NCI-H446 (cell line): ENCODE results near the gene HSPA4.

Experiments used
- DNase-seq, 2 experiments: peaks; one replicate each; lab custom pipeline; 2025; lab: John Stamatoyannopoulos, UW

HSPA4 gene

DNA sequence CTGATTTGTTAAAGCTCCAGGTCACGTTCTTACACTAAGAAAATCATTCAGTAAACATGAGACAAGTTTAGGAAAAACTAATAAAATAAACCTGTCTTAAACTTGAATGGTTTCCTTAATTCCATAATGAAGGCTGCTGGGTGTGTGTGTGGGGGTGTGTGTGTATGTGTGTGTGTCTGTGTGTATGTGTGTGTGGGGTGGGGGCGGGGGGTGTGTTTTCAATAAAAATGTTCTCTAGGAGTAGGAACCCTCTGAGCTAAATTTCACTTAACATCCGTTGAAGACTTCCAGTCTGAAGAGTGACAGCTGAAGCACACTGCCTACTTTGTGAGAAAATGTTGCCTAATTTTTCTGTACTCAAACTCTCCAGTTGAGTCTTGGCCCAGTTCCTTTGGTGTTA, 54.5 kb downstream of the HSPA4 start:
- DNase-seq, result no peak

- no peak for DNase-seq
These were observed 55.2 kb downstream of the HSPA4 start for GRCh38 chr5:133106761-133107572.

GRCh38 chr5:133108481-133108921, 56.7 kb downstream of the HSPA4 start:
- no peak for DNase-seq

DNA sequence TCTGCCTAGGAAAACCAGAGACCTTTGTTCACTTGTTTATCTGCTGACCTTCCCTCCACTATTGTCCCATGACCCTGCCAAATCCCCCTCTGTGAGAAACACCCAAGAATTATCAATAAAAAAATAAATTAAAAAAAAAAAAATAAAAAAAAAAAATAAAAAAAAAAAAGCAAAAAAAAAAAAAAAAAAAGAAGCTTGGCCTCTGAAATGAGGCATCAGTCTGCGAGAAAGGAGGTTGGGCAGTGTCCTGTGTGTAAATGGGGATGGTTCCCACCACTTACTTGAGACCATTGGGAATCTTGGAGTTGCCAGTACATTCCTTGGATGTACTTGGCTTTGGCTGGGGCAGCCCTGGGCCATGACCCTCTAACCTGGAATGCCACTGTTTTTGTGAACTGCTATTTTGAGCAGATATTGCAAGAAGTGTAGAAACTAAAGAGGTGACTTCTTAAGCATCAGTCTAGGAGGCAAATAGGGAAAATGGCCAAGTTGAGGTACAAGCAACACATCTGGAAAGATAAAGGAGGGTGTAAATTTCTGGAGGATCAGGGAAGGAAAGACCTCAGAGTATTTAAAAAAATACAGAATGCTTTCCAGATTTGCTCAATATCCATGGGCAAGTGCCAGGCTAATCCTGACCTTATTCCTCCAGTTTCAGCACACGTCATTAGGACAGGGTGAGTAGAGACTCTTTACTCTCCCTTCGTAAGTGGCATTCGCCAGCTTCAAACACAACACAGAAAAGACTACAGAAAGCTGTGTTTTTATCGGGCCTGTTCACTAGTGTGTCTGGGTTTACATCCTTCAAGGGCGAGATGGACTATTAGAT, 58.1 kb downstream of the HSPA4 start:
- no peak for DNase-seq

DNA sequence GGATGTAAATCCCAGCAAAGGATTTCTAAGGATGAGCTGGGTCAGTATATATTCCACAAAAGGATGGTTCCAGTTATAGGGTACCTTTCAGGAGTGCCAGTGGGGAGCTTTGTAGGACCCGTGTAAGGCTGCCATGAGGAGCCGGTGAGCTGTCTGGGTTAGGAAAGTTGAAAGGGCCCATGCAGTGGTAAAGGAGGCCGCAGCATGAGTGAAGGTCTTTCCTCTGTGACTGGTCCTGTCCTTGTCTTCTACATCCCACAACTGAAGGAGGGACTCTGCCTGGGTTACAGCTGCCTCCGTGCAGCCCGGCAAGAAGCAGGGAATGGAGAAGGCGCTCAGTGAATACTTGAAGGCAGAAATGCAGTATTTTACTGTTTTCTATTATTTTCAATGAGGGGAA, 58.9 kb downstream of the HSPA4 start:
- no peak for DNase-seq

DNA sequence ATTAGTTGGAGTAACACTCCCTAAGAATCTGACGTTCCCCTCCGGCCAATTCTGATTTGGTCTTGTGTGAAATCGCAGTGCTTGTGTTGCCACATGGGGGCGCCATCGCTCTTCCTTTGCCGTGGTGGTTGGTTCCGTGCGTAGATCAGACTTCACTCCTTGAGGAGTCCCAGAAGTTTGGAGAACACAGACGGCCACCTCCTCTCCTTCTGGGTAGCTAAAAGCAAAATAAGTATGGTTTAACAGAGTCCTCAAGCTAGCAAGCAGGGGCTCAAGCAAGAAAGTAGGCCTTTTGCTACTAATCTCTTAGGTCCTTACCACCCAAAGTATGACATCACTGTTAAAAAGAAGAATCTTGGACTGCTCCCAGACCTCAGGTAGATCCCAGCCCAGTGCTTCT, 59.5 kb downstream of the HSPA4 start:
- DNase-seq, result peak; percentile 55 to 78

DNA sequence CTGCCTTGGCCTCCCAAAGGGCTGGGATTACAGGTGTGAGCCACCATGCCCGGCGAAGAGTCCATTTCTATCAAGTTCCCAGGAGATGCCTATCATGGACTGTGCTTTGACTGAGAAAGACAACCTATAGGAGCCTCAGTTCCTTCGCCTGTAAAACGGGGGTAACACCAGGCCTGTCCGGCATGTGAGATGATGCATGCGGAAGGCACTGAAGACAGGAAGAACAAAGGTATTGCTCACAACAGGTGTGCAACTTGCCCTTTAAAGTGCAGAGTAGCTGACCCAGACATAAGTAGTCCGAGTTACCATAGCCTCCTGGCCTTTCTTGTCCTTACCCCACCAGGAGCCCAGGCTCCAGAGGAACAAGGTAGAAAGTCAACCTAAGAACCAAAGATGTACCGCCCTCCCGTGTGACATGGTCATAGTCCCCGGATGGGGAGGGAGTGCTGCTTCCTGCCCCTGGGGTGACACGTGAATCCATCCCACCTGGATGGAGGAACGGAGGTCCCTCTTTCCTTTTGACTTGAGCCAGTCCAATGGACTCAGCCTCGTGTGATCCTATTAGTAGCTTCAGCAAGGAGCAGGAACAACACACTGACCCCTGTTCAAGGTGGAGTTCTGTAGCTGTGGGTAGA, 60.3 kb downstream of the HSPA4 start:
- DNase-seq, result no peak

DNA sequence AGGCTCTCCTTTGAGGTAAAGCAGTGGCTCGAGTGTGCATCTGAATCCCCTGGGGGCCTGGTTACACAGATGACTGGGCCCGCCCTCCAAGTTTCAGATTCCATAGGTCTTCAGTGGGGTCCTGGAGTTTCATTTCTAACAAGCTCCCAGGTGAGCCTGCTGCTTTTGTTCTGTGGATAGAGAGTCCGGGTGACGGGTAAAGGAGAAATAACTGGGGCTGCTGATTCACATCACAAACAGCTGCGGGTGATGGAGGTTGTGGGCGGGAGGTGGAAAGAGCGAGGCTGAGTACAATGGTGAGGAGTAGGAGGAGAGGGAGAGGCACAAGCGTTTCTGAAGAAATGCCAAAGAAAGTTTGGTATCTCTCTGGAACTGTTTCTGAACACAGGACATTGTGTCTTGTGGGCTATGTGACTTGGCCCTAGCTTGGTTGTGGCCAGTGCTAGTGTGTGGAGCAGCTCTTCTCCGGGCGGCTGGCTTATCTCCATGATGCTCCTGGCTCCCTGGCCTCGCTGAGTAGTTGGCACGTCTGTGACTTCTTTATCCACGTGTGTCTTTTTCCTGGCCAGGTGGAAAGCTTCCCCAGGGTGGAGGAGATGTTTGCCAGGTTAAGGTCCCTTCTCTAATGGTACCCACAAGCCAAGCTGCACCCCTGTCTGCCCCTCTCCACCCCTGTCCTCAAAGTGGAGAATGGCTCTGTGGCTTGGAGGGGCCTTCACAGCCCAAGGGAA, 61.7 kb downstream of the HSPA4 start:
- no peak for DNase-seq

DNA sequence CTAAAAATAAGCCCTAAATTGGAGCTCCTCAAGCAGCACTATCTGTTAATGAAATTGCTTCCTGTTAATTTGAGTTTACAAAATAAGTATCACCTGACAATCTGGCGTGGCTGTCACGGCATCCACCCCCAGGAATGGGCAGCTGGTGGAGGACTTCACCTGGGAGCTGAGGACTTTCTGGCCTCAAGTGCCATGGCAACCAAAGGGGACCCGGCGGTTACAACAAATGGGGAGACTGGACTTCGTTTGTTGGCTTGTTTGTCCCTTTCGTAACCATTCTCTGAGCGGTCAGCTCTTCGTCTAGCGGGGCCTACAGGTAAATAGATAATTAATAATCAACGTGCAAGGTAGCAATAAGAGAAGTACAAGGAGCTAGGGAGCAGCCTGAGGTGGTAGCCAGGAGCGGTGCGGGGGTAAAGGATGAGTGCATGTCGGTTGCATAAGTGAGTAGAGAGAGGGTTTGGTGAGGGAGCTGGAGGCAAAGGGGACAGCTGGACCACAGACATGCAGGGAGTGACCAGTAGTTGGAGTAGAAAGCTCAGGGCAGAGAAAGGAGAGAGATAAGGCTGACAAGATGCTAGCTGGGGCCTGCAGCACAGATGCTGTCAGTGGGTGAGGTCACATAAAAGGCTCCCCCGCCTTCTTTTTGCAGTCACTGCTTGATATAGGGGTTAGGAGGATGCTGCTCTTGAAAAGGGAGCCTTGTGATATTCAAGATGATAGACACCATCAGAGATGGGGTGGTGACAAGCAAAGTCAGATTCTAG, 62.5 kb downstream of the HSPA4 start:
- no peak for DNase-seq

- no peak for DNase-seq
These were observed 63.1 kb downstream of the HSPA4 start for GRCh38 chr5:133114933-133115310.

DNA sequence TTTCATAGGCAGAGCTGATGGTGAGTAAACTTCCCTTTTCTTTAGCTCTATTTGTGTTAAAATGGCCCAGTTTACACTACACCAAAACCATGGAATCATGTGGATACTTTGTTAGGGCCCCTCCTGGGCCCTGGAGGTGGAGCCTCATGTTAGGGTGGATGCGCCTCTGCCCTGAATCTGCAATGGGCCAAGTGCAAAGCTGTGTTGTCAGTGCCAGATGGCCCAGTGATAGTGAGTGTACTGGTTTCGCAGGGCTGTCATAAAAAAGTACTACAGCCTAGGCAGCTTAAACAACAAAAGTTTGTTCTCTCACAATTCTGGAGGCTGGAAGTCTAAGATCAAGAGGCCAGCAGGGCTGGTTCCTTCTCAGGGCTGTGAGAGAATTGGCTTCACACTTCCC, 64.8 kb downstream of the HSPA4 start:
- DNase-seq, result no peak

- peak in 1 of 2 experiments; percentile 16 for DNase-seq
These were observed 65.5 kb downstream of the HSPA4 start for GRCh38 chr5:133117166-133117911.

DNA sequence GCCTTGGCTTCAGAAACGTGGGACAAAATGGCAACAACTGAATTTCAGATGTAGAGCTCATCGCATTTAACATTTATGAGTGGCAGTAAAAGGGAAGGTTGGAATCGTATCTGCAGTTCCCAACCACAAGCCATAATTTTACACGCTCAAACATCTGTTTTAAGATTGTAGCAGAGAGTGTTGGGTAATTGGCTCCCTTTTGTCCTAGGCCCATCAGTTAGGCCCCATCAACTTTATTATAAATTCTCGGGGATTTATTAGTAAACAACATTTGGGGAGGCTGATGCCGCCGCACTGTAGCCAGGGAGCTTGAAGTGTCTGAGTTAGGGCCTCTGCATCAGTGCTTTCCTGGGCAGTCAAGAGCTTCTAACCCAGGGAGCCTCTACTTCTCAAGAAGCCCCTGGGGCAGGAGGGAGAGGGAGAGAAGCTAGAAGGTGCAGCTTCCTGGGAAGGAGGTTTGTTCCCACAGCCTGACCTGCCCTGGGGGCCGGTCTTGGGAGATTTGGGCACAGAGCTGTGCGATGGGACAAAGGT, 66.2 kb downstream of the HSPA4 start:
- no peak for DNase-seq

- DNase-seq, result no peak
These were observed 66.9 kb downstream of the HSPA4 start for GRCh38 chr5:133118741-133119140.

DNA sequence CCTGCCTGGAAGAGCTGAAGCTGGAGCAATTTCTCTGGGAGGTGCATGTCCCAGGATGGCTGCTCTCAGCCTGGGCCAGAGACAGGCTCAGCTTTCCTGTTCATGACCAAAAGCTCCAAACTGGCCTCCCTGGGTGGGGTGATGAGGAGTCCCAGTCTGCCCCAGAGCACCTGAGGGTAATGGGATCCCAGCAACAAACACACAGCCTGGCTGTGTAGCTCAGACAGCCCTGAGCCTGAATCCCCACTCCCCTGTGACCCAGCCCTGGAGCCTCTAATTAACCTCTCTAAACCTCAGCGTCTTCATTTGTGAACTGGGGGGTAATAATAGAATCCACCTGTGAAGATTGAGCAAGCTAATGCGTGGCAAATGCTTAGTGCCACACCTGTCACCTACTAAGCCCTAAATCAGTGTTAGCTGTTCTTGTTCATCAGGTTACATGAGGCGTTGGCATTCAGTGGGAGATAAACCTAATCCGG, 67.5 kb downstream of the HSPA4 start:
- no peak for DNase-seq

- no peak for DNase-seq
These were observed 68.4 kb downstream of the HSPA4 start for GRCh38 chr5:133120156-133120750.

- no peak for DNase-seq
These were observed 69.3 kb downstream of the HSPA4 start for GRCh38 chr5:133121080-133121479.

GRCh38 chr5:133121611-133122150, 69.9 kb downstream of the HSPA4 start:
- DNase-seq, result no peak

DNA sequence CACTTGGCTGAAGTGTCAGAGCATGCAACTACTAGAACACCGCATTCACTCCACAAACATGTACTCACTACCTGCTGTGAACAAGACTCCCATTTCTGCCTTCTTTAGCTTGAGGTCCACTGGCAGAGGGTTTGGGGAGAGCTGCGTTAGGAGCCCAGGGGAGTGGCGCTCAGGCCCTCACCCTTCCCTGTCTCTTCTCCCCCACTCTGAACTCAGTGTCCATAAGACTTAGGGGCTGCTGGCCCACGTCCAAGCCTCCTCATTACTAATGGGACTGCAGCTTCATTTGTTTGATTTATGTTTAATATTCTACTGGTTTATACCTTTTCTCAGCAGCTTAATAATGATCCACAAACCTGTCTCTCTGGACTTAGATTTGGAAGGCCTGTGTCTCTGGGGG, 70.9 kb downstream of the HSPA4 start:
- DNase-seq, result no peak
